GM13977 (cell line): Measurements from ENCODE around the gene SLC6A12.

Source experiments
- DNase-seq: peaks from one replicate; pipeline ENCODE4 v3.0.0; 2012; ENCODE audit warnings: low spot score
- CTCF ChIP-seq: IDR thresholded peaks from 2 replicates; pipeline ENCODE4 v1.5.1; 2012; ENCODE audit warnings: mild to moderate bottlenecking, control low read depth; ENCODE audit not compliant: insufficient read depth; ENCODE audit errors: extremely low read depth, missing control alignments
- in situ Hi-C: fragments of 300-500 bp; cut with MboI; formaldehyde crosslinking; loops from one replicate; pipeline ENCODE4 v1.12.0; 2022; ENCODE audit warnings: low sequenced_read_pairs, low pct_unique_long_range_greater_than_20kb, mixed read lengths, inconsistent platforms; ENCODE audit not compliant: unreplicated experiment

SLC6A12 gene

DNA sequence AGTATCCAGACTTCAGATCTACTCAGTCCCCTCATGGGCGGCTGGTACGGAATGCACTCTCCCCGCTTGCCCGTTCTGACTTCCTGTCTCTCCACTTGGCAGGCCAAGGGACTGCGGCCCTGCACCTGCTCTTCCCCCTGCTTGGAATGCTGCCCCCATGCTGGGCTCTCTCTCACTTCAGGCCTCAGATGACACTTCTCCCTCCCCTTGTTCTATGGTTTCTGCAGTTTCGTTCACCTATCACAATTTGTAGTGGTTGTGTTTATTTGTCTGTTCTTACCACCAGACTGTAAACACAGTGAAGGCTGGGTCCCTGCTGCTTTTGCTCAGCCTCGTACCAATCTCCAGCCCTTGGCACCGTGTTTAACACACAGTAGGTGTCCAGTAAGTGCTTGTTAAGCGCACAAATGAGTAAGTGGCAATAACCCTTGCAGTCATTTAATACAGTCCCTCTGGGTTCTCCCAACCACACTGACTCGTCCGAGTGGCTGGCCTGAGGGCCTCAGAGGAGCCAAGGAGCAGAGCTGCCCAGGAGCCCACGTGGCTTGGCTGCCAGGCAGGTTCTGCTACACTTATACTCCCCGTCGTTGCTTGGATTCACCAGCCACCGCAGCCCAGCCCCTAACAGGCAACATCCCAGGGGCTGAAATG, 11.8 kb downstream of the SLC6A12 start:
- DNase-seq: no peak
- in situ Hi-C loops: no loop called here
- TF ChIP-seq CTCF: no peak

GRCh38 chr12:201361-201760, 12.6 kb downstream of the SLC6A12 start:
- TF ChIP-seq CTCF: no peak
- in situ Hi-C loops: no loop called here
- DNase-seq: no peak

DNA sequence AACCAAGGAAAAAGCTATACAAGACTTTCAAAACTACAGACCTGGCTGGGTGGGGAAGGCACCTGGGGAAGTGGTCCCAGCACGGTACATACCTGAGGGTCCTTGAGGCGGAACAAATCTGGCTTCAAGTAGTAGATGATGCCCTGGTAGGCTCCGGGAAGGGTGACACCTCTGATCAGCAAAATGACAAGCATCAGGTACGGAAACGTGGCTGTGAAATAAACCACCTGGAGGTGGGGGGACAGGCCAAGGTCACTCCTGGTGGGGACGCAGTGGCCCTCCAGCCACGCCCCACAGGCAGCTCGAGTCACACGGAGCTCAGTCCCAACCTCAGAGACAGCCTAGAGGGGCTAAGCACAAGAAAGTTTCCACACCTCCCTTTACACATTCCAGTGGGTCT, 15.3 kb downstream of the SLC6A12 start:
- DNase-seq: no peak

GRCh38 chr12:197911-198695, 15.9 kb downstream of the SLC6A12 start:
- no peak for TF ChIP-seq CTCF
- in situ Hi-C loops: no loop called here
- DNase-seq: no peak

More for the DNA sequence above, 15.3 kb downstream of the SLC6A12 start:
- no peak for TF ChIP-seq CTCF
- in situ Hi-C loops: no loop called here

DNA sequence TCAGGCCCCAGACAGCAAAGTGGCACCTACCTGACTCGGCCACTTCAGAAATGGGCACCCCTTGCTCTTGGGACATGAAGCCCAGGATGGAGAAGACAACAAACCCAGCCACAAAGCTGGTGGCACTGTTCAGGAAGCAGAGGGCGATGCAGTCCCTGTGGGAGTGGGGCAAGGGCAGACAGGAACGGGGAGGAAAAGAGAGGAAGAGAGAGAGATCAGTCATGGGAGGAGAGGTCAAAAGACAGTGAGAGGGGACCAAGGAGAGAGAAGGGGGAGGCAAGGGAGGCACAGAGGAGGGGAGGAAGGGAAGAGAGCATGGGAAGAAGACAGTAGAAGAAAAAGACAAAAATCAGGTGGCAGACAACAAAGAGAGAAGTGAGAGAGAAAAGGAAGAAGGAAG, 16.6 kb downstream of the SLC6A12 start:
- no peak for DNase-seq
- no peak for TF ChIP-seq CTCF
- in situ Hi-C loops: no loop called here

- in situ Hi-C loops: no loop called here
- DNase-seq: no peak
- TF ChIP-seq CTCF: no peak
Observed at GRCh38 chr12:196436-196835, 17.5 kb downstream of the SLC6A12 start.
